HG02943 (cell line): ENCODE results near the gene CASP1.

ENCODE experiments used
- ATAC-seq: cut with Tn5 transposase; IDR thresholded peaks from one replicate; pipeline ENCODE4 v1.9.1; 2021; ENCODE audit warnings: mild to moderate bottlenecking, low read depth, moderate library complexity; ENCODE audit not compliant: unreplicated experiment

CASP1 gene

DNA sequence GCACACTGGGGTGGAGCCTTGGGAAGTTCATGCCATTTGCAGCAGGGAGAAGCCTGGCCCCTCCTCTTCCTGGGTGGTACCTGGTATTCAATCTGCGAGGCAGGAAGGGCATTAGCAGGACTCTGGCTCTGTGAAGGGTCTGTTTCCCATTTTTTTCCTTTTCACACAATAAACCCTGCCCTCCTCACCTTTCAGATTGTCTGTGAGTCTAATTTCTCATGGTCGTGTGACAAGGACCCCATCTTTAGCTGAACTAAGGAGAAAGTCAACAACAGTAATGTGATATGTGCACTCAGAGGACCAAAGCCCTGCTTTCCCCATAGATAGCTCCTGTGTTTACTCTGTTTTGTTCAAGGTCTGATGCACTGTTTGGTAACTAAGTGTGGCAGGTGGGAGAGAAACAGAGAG lies 39.9 kb downstream of the CASP1 start:
- no peak for ATAC-seq

- no peak for ATAC-seq
Observed at GRCh38 chr11:104992781-104993180, 42.2 kb downstream of the CASP1 start.

DNA sequence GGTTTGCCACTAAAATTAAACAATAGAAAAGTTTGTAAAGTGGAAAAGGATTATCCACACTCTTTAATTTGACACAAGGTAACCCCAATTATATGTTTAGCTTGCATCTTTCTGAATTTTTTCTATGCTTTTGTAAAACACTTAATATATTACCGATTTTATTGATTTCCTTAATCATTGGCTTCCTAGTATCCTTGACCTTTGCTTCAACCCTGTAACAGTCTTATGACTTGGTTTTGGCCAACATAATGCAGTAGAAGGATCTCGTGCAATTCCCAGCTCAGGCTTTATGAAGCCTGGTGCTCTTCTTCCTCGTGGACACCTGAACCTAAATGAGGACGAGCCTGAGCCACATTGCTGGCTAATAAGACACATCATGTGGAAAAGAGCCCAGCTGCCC lies 43.0 kb downstream of the CASP1 start:
- ATAC-seq = no peak

DNA sequence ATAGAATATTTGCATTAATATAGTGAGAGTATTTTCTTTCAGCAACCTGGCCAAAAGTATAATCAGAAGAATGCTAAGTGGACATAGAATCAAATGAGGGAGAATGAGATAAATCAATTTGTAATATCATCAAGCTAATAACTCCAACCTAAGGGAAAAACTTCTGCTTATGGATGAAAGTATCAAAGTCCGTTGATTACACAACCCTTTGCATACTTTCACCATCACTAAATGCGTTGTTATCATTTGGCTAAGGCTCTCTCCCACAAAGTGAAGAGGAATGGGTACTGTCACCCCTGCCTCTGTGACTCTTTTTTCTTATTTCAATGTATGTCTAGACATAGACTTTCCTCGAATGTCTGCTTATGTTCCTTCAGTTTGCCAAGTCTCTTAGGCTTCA lies 50.1 kb downstream of the CASP1 start:
- no peak for ATAC-seq

DNA sequence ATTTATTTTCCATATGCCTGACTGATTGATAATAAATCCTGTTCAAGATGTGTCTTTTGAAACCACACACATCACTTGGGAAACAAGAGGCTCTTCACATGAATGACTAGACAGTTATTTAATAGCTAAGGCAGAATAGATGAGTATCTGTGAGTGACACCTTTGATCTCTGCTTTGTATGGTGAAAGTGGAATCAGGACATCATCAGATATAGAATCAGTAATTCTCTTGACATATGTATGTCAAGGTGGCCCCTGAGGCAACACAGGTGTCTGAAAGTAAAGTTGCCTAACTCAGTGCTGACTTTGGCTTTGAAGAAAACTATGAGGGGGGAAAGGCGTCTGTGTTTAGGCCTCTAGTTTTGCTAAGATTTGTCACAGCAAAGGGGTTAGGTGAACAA lies 55.1 kb downstream of the CASP1 start:
- no peak for ATAC-seq
